ENCODE results near the gene RFC4. TPM values are rescaled to one million over a fixed set of nuclear protein-coding genes. Genes with fewer than 3 reads are reported as not detected.

RFC4 gene
- total RNA-seq, 2 experiments from 2014 or later = 114 to 118 TPM

- POLR2A ChIA-PET = no interaction called here
- no peak for TF ChIP-seq CTCF (conservative IDR thresholded peaks at IDR 0.05; ENCODE audit: low read length)
- TF ChIP-seq EZH2phosphoT487 (IDR thresholded peaks at IDR 0.05; ENCODE audit: borderline replicate concordance, low read depth, low read length) = no peak
- Histone ChIP-seq H3K9me2 (ENCODE audit: insufficient read depth, low read length) (no peaks in the 10 kb centered on the region), H3K4me1 (ENCODE audit: insufficient read depth, low read length, poor library complexity, severe bottlenecking) (no peaks in the 10 kb centered on the region), H3K9me3 (ENCODE audit: low read length) (no peaks in the 10 kb centered on the region), H4K20me1 (ENCODE audit: insufficient read depth, low read length) (no peaks in the 10 kb centered on the region), H3K79me2 (ENCODE audit: insufficient read depth, low read depth, low read length) (no peaks in the 10 kb centered on the region), H2AFZ (ENCODE audit: low read length) (no peak overlapping the region), H3K4me2 (ENCODE audit: low read length) (no peak overlapping the region), H3K36me3 (ENCODE audit: insufficient read depth, low read length) (no peaks in the 10 kb centered on the region), H3K4me3 (ENCODE audit: low read depth, low read length, poor library complexity, severe bottlenecking) (no peak overlapping the region), H3K27ac (ENCODE audit: low read depth, low read length, poor library complexity, severe bottlenecking) (no peak overlapping the region)
- no peak for DNase-seq (ENCODE audit: low spot score)
- intact Hi-C loops (cut with micrococcal nuclease; ENCODE audit: unreplicated experiment) = no loop called here
- no TSS peak for BruUV-seq (replicated peaks)
- CTCF ChIA-PET (ENCODE audit: unreplicated experiment) = no interaction called here
These were observed 63.5 kb downstream of the RFC4 start for GRCh38 chr3:186742618-186743380.

Small RNAs within 50 kb of the gene (microRNA-seq; reads per million reads assigned to microRNA genes)
- gene MIR1248 (ENCODE audit: borderline replicate concordance) = 167 reads per million, percentile 65 among the genes with 10 or more reads in this experiment

Small RNAs within 50 kb of the gene (small RNA-seq; reads per million reads assigned to genes)
- gene RF00092 = not detected
- gene RNU6-1105P = not detected
- not detected for gene SNORA4
- not detected for gene SNORA63
- gene SNORA81 = not detected
- gene SNORD2 = not detected

Other genes with a start within 250 kb of the RFC4 start
- gene TBCCD1, start 239.1 kb downstream of the RFC4 start, total RNA-seq (2014; rRNA removed; shearing (Covaris generic)) = 24.2 and 27.0 TPM in 2 replicates
- 21.3 and 21.9 TPM in 2 replicates for gene TBCCD1, start 239.1 kb downstream of the RFC4 start, total RNA-seq (2022)
- gene DNAJB11, start 235.8 kb downstream of the RFC4 start, total RNA-seq (2014; rRNA removed; shearing (Covaris generic)) = 73.0 and 78.7 TPM in 2 replicates
- 53.2 and 61.1 TPM in 2 replicates for gene DNAJB11, start 235.8 kb downstream of the RFC4 start, total RNA-seq (2022)
- not detected in 2 replicates for gene AHSG, start 193.4 kb downstream of the RFC4 start, total RNA-seq (2014; rRNA removed; shearing (Covaris generic))
- gene AHSG, start 193.4 kb downstream of the RFC4 start, total RNA-seq (2022) = not detected in 2 replicates
- gene FETUB, start 166.1 kb downstream of the RFC4 start, total RNA-seq (2014; rRNA removed; shearing (Covaris generic)) = not detected in 2 replicates
- not detected in 2 replicates for gene FETUB, start 166.1 kb downstream of the RFC4 start, total RNA-seq (2022)
- not detected in 2 replicates for gene HRG, start 140.5 kb downstream of the RFC4 start, total RNA-seq (2014; rRNA removed; shearing (Covaris generic))
- not detected in 2 replicates for gene HRG, start 140.5 kb downstream of the RFC4 start, total RNA-seq (2022)
- not detected in 2 replicates for gene KNG1, start 89.1 kb downstream of the RFC4 start, total RNA-seq (2014; rRNA removed; shearing (Covaris generic))
- gene KNG1, start 89.1 kb downstream of the RFC4 start, total RNA-seq (2022) = not detected in 2 replicates
- 506 and 596 TPM in 2 replicates for gene EIF4A2, start 22.9 kb downstream of the RFC4 start, total RNA-seq (2014; rRNA removed; shearing (Covaris generic))
- gene EIF4A2, start 22.9 kb downstream of the RFC4 start, total RNA-seq (2022) = 425 and 437 TPM in 2 replicates
- not detected in 2 replicates for gene ADIPOQ, start 36.2 kb upstream of the RFC4 start, total RNA-seq (2014; rRNA removed; shearing (Covaris generic))
- gene ADIPOQ, start 36.2 kb upstream of the RFC4 start, total RNA-seq (2022) = not detected in 2 replicates
- 173 and 192 TPM in 2 replicates for gene ST6GAL1, start 124.0 kb upstream of the RFC4 start, total RNA-seq (2014; rRNA removed; shearing (Covaris generic))
- gene ST6GAL1, start 124.0 kb upstream of the RFC4 start, total RNA-seq (2022) = 373 and 375 TPM in 2 replicates

Measured in OCI-LY7 (cell line).